Keratinocyte (primary cell): ENCODE data around the gene PLEKHH1. TPM values are rescaled to one million over a fixed set of nuclear protein-coding genes. Genes with fewer than 3 reads are reported as not detected.

Experiments
- DNase-seq: peaks from one replicate; pipeline ENCODE4 v3.0.0-alpha.2; 2011; ENCODE audit warnings: low read depth, missing footprints, low spot score
- FAIRE-seq: peaks from 2 replicates; lab custom pipeline; 2011; peaks lifted over from hg19 to GRCh38; lab: Jason Lieb, UNC
- H2AFZ ChIP-seq: 2 replicates; pipeline ENCODE4 v1.6.0; 2012; ENCODE audit warnings: low read length, control low read depth, inconsistent platforms; ENCODE audit not compliant: control insufficient read depth
- H3K27ac ChIP-seq: 2 replicates; pipeline ENCODE4 v1.5.1; 2011; ENCODE audit warnings: low read length; ENCODE audit not compliant: control insufficient read depth, insufficient read depth
- H3K27me3 ChIP-seq: 3 replicates; pipeline ENCODE4 v1.6.0; 2011; ENCODE audit warnings: low read length; ENCODE audit not compliant: control insufficient read depth, insufficient read depth; ENCODE audit errors: extremely low read depth
- H3K36me3 ChIP-seq, 2 experiments: 2 replicates in 1 of 2; 3 replicates in 1 of 2; pipeline ENCODE4 v1.5.1; 2011; ENCODE audit warnings: low read length in 2 of 2, mild to moderate bottlenecking in 1 of 2; ENCODE audit not compliant: control insufficient read depth in 2 of 2, insufficient read depth in 2 of 2; ENCODE audit errors: extremely low read depth in 1 of 2
- H3K4me1 ChIP-seq: 3 replicates; pipeline ENCODE4 v1.5.1; 2011; ENCODE audit warnings: low read length; ENCODE audit not compliant: control insufficient read depth, insufficient read depth; ENCODE audit errors: extremely low read depth
- H3K4me2 ChIP-seq: 3 replicates; pipeline ENCODE4 v1.6.0; 2011; ENCODE audit warnings: low read depth, low read length; ENCODE audit not compliant: control insufficient read depth, insufficient read depth; ENCODE audit errors: extremely low read depth
- H3K4me3 ChIP-seq, 3 experiments: fragments of 200-600 bp in 1 of 3; sonication (generic) in 1 of 3; 2 replicates in 2 of 3; 3 replicates in 1 of 3; pipeline ENCODE4 v1.5.1; 2011 to 2016; ENCODE audit warnings: low read length in 3 of 3, mild to moderate bottlenecking in 3 of 3, control low read depth in 2 of 3, inconsistent platforms in 1 of 3, low read depth in 1 of 3, mixed read lengths in 1 of 3, mixed run types in 1 of 3, moderate library complexity in 1 of 3; ENCODE audit not compliant: control insufficient read depth in 2 of 3, insufficient read depth in 2 of 3; ENCODE audit errors: extremely low read depth in 1 of 3
- H3K79me2 ChIP-seq: 2 replicates; pipeline ENCODE4 v1.6.0; 2012; ENCODE audit warnings: low read length; ENCODE audit not compliant: control insufficient read depth, insufficient read depth
- H3K9ac ChIP-seq: 3 replicates; pipeline ENCODE4 v1.6.0; 2011; ENCODE audit warnings: low read length; ENCODE audit not compliant: control insufficient read depth, insufficient read depth; ENCODE audit errors: extremely low read depth
- H3K9me1 ChIP-seq: 3 replicates; pipeline ENCODE4 v1.6.0; 2011; ENCODE audit warnings: low read length; ENCODE audit not compliant: control insufficient read depth, insufficient read depth; ENCODE audit errors: extremely low read depth
- H3K9me3 ChIP-seq: 2 replicates; pipeline ENCODE4 v1.5.1; 2012; ENCODE audit warnings: low read depth, low read length; ENCODE audit not compliant: control insufficient read depth
- H4K20me1 ChIP-seq: 3 replicates; pipeline ENCODE4 v1.6.0; 2011; ENCODE audit warnings: low read length; ENCODE audit not compliant: control insufficient read depth, insufficient read depth; ENCODE audit errors: extremely low read depth
- EZH2 ChIP-seq: IDR thresholded peaks from one replicate; pipeline ENCODE4 v1.6.1; 2012; ENCODE audit warnings: inconsistent platforms, mild to moderate bottlenecking, low read length, moderate library complexity
- dilution Hi-C: fragments of 300-500 bp; cut with MboI; formaldehyde crosslinking; loops from one replicate; pipeline ENCODE4 v1.7.0; 2020; ENCODE audit warnings: low sequenced_read_pairs; ENCODE audit not compliant: extremely low pct_ligation_motif_present
- polyA plus RNA-seq, 5 experiments: library from polyadenylated mRNA; depleted of rRNA in 3 of 5; stranded (reverse) in 3 of 5; stranded (forward) in 1 of 5; unstranded in 1 of 5; fragments of >200 nt; gene quantifications; 1 replicate in 1 of 5; 2 replicates in 3 of 5; 3 replicates in 1 of 5; pipeline versions ENCODE4 v1.2.1 to v1.2.3, GENCODE V29; 2011 to 2012; ENCODE audit warnings: missing spikeins in 2 of 5, low read depth in 1 of 5, low replicate concordance in 1 of 5
- TF ChIP-seq, protein P1 (sequence below), 3 experiments: IDR thresholded peaks in 1 of 3; conservative IDR thresholded peaks in 1 of 3; optimal IDR thresholded peaks in 1 of 3; 2 replicates in 2 of 3; 3 replicates in 1 of 3; pipeline versions ENCODE3 to v1.5.1; 2011; ENCODE audit warnings: low read length in 3 of 3, mild to moderate bottlenecking in 3 of 3, moderate library complexity in 2 of 3, control low read depth in 1 of 3, inconsistent platforms in 1 of 3; ENCODE audit not compliant: insufficient read depth in 2 of 3; ENCODE audit errors: extremely low read depth in 1 of 3

PLEKHH1 gene
- polyA plus RNA-seq, 1 donor (not counting 4 experiments of a cell fraction or from before 2014, with no cell fraction given), result 4.4 TPM

DNA sequence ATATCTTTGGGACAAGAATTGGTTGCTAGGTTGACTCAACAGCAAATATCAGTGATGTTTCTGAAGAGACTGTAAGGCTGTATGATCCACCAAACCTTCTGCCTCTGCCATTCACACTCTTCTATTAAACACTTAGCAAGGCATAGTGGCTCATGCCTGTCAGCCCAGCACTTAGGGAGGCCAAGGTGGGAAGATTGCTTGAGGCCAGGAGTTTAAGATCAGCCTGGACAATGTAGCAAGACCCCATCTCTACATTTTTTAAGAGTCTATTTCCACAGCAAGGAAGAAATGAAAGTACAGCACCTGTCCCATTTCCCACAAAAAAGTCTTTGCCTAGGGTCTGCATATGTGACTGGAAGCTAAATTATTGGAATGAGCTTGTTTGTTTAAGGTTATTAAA is 94.4 kb downstream of the PLEKHH1 start:
- H2AFZ ChIP-seq, result no peak overlapping the region
- no peak for FAIRE-seq
- H3K4me2 ChIP-seq, result no peak overlapping the region
- no peak for DNase-seq
- H3K4me1 ChIP-seq, result peaks cover 11% of the 10 kb centered on the region
- H3K9me1 ChIP-seq, result no peaks in the 10 kb centered on the region
- H3K36me3 ChIP-seq, result peaks cover 0 to 4% of the 10 kb centered on the region in 2 experiments
- no peak overlapping the region for H3K27ac ChIP-seq
- no peaks in the 10 kb centered on the region for H3K79me2 ChIP-seq
- no peaks in the 10 kb centered on the region for H4K20me1 ChIP-seq
- TF ChIP-seq, protein P1, sequence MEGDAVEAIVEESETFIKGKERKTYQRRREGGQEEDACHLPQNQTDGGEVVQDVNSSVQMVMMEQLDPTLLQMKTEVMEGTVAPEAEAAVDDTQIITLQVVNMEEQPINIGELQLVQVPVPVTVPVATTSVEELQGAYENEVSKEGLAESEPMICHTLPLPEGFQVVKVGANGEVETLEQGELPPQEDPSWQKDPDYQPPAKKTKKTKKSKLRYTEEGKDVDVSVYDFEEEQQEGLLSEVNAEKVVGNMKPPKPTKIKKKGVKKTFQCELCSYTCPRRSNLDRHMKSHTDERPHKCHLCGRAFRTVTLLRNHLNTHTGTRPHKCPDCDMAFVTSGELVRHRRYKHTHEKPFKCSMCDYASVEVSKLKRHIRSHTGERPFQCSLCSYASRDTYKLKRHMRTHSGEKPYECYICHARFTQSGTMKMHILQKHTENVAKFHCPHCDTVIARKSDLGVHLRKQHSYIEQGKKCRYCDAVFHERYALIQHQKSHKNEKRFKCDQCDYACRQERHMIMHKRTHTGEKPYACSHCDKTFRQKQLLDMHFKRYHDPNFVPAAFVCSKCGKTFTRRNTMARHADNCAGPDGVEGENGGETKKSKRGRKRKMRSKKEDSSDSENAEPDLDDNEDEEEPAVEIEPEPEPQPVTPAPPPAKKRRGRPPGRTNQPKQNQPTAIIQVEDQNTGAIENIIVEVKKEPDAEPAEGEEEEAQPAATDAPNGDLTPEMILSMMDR (optimal IDR thresholded peaks at IDR 0.05 in 1 of 3, IDR thresholded peaks at IDR 0.05 in 1 of 3, conservative IDR thresholded peaks at IDR 0.05 in 1 of 3; ENCODE audit: extremely low read depth in 1 of 3, insufficient read depth in 2 of 3, low read length in 3 of 3), result no peak
- no peak for TF ChIP-seq EZH2
- no peak overlapping the region for H3K4me3 ChIP-seq
- no peaks in the 10 kb centered on the region for H3K27me3 ChIP-seq
- H3K9me3 ChIP-seq, result no peaks in the 10 kb centered on the region
- H3K9ac ChIP-seq, result no peak overlapping the region
- dilution Hi-C loops, result no loop called here

DNA sequence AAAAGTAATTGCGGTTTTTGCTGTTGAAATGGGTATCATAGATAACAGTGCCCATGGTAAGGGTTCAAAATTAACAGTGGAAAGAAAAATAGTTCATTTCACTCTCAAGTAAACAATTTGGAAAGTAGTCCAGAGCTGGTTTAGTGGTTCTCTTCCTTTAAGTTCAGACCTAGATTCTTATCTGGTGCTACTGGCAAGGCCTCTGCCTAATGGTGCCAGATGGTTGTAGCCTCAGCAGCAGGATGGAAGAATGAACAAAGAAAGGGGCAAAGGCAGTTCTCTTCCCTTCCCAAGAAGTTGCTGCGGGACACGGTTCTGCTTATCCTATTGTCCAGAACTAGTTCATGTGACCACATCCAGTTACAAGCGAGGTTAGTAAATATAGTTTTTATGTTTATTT is 97.1 kb downstream of the PLEKHH1 start:
- no peak for FAIRE-seq
- Histone ChIP-seq H3K79me2 (no peaks in the 10 kb centered on the region), H4K20me1 (no peaks in the 10 kb centered on the region), H3K36me3 (no peaks in the 10 kb centered on the region), H3K27me3 (no peaks in the 10 kb centered on the region), H3K9ac (no peak overlapping the region), H3K4me3 (no peak overlapping the region), H2AFZ (no peak overlapping the region), H3K9me1 (no peaks in the 10 kb centered on the region), H3K27ac (no peak overlapping the region), H3K4me1 (no peaks in the 10 kb centered on the region), H3K4me2 (no peak overlapping the region), H3K9me3 (no peaks in the 10 kb centered on the region)
- dilution Hi-C loops, result no loop called here
- DNase-seq, result no peak
- TF ChIP-seq, protein P1 (optimal IDR thresholded peaks at IDR 0.05 in 1 of 3, IDR thresholded peaks at IDR 0.05 in 1 of 3, conservative IDR thresholded peaks at IDR 0.05 in 1 of 3; ENCODE audit: extremely low read depth in 1 of 3, insufficient read depth in 2 of 3, low read length in 3 of 3), result no peak
- TF ChIP-seq EZH2, result no peak
